Uterus (tissue), 2 donors: ENCODE results near the gene ETAA1.

Experiments used
- POLR2A ChIP-seq, 2 donors: fragments of 450-650 bp; IDR thresholded peaks; one replicate each; pipeline ENCODE4 v1.6.1; 2016; ENCODE audit warnings: antibody characterized with exemption in 2 of 2, mild to moderate bottlenecking in 1 of 2, moderate library complexity in 1 of 2
- TF ChIP-seq, protein P1 (sequence below), 4 experiments: fragments of 200-600 bp in 2 of 4; fragments of 450-650 bp in 2 of 4; sonication (generic) in 2 of 4; IDR thresholded peaks; one replicate each; pipeline ENCODE4 v1.5.1; 2016 to 2019; ENCODE audit warnings: antibody characterized with exemption in 4 of 4, mild to moderate bottlenecking in 2 of 4, moderate library complexity in 1 of 4

- TF ChIP-seq, protein P1, sequence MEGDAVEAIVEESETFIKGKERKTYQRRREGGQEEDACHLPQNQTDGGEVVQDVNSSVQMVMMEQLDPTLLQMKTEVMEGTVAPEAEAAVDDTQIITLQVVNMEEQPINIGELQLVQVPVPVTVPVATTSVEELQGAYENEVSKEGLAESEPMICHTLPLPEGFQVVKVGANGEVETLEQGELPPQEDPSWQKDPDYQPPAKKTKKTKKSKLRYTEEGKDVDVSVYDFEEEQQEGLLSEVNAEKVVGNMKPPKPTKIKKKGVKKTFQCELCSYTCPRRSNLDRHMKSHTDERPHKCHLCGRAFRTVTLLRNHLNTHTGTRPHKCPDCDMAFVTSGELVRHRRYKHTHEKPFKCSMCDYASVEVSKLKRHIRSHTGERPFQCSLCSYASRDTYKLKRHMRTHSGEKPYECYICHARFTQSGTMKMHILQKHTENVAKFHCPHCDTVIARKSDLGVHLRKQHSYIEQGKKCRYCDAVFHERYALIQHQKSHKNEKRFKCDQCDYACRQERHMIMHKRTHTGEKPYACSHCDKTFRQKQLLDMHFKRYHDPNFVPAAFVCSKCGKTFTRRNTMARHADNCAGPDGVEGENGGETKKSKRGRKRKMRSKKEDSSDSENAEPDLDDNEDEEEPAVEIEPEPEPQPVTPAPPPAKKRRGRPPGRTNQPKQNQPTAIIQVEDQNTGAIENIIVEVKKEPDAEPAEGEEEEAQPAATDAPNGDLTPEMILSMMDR (IDR thresholded peaks at IDR 0.05) = no peak
- TF ChIP-seq POLR2A (IDR thresholded peaks at IDR 0.05) = no peak
Measured at GRCh38 chr2:67366832-67367412, 30.2 kb upstream of the ETAA1 start.
